ENCODE results near the gene VPS37C. TPM values are rescaled to one million over a fixed set of nuclear protein-coding genes. Genes with fewer than 3 reads are reported as not detected.

The VPS37C gene
- total RNA-seq, 1 experiment from 2014 or later, result 32.7 TPM

- DNase-seq (ENCODE audit: low spot score), result no peak
- no TSS peak for BruUV-seq (replicated peaks)
- intact Hi-C loops (cut with micrococcal nuclease; ENCODE audit: unreplicated experiment), result no loop called here
- Histone ChIP-seq H3K27ac (ENCODE audit: low read depth, low read length, poor library complexity, severe bottlenecking) (no peak overlapping the region), H3K9me3 (ENCODE audit: low read depth, low read length, poor library complexity, severe bottlenecking) (no peaks in the 10 kb centered on the region), H3K4me1 (ENCODE audit: insufficient read depth, low read length, poor library complexity, severe bottlenecking) (no peaks in the 10 kb centered on the region), H3K4me3 (ENCODE audit: low read depth, low read length, poor library complexity, severe bottlenecking) (no peak overlapping the region), H3K36me3 (ENCODE audit: insufficient read depth, low read length, poor library complexity, severe bottlenecking) (no peaks in the 10 kb centered on the region), H3K27me3 (replicated peaks; ENCODE audit: insufficient read depth, low read depth, low read length, poor library complexity) (peaks cover 13% of the 10 kb centered on the region)
- POLR2A ChIA-PET (ENCODE audit: low non-redundant PET), result no interaction called here
- CTCF ChIA-PET, result no interaction called here
- no peak for TF ChIP-seq EZH2 (IDR thresholded peaks at IDR 0.05; ENCODE audit: borderline replicate concordance, low read depth, low read length, poor library complexity, severe bottlenecking)
- TF ChIP-seq CTCF (conservative IDR thresholded peaks at IDR 0.05; ENCODE audit: low read depth, low read length), result no peak
Measured at GRCh38 chr11:61194169-61194671, 33.0 kb upstream of the VPS37C start.

DNA sequence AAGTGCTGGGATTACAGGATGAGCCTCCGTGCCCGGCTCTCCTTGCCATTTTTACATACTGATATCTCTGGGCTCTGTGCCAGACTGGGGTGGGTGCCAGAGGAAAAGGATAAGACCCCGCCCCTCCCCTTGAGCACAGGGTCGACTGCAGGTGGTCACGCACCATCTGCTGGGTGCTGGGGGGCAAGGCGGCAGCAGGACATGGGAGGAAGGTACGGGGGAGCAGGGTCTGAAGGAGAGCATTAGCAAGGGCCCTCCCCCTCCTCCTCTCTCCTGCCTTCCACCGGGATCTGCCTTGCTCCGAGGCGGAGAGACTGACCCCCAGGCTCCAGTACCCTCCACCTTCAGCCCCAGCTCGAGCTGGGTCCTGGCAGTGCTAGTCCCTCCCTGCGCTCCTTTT is 32.4 kb upstream of the VPS37C start:
- CTCF ChIA-PET, result no interaction called here
- no peaks in the 10 kb centered on the region for H3K36me3 ChIP-seq (ENCODE audit: insufficient read depth, low read length, poor library complexity, severe bottlenecking)
- no TSS peak for BruUV-seq (replicated peaks)
- DNase-seq (ENCODE audit: low spot score), result no peak
- POLR2A ChIA-PET (ENCODE audit: low non-redundant PET), result no interaction called here
- no peaks in the 10 kb centered on the region for H3K4me1 ChIP-seq (ENCODE audit: insufficient read depth, low read length, poor library complexity, severe bottlenecking)
- TF ChIP-seq CTCF (conservative IDR thresholded peaks at IDR 0.05; ENCODE audit: low read depth, low read length), result no peak
- no peak for TF ChIP-seq EZH2 (IDR thresholded peaks at IDR 0.05; ENCODE audit: borderline replicate concordance, low read depth, low read length, poor library complexity, severe bottlenecking)
- no peak overlapping the region for H3K4me3 ChIP-seq (ENCODE audit: low read depth, low read length, poor library complexity, severe bottlenecking)
- peaks cover 13% of the 10 kb centered on the region for H3K27me3 ChIP-seq (replicated peaks; ENCODE audit: insufficient read depth, low read depth, low read length, poor library complexity)
- H3K27ac ChIP-seq (ENCODE audit: low read depth, low read length, poor library complexity, severe bottlenecking), result no peak overlapping the region
- no peaks in the 10 kb centered on the region for H3K9me3 ChIP-seq (ENCODE audit: low read depth, low read length, poor library complexity, severe bottlenecking)
- intact Hi-C loops (cut with micrococcal nuclease; ENCODE audit: unreplicated experiment), result no loop called here

DNA sequence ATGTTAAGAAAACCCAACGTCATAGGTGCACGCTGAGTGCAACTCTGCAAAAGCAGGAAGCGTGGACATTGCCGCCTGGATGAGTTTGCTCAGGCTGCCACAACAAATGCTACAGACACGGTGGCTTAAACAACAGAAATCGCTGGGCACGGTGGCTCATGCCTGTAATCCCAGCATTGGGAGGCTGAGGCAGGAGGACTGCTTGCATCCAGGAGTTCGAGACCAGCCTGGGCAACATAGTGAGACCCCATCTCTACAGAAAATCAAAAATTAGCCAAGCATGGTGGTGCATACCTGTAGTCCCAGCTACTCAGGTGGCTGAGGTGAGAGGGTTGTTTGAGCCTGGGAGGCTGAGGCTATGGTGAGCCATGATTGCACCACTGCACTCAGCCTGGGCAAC is 28.7 kb upstream of the VPS37C start:
- ChIA-PET POLR2A (ENCODE audit: low non-redundant PET) (no interaction called here), CTCF (no interaction called here)
- Histone ChIP-seq H3K36me3 (ENCODE audit: insufficient read depth, low read length, poor library complexity, severe bottlenecking) (no peaks in the 10 kb centered on the region), H3K4me1 (ENCODE audit: insufficient read depth, low read length, poor library complexity, severe bottlenecking) (no peaks in the 10 kb centered on the region), H3K27me3 (replicated peaks; ENCODE audit: insufficient read depth, low read depth, low read length, poor library complexity) (peaks cover 10% of the 10 kb centered on the region), H3K27ac (ENCODE audit: low read depth, low read length, poor library complexity, severe bottlenecking) (no peak overlapping the region), H3K4me3 (ENCODE audit: low read depth, low read length, poor library complexity, severe bottlenecking) (no peak overlapping the region), H3K9me3 (ENCODE audit: low read depth, low read length, poor library complexity, severe bottlenecking) (no peaks in the 10 kb centered on the region)
- TF ChIP-seq EZH2 (IDR thresholded peaks at IDR 0.05; ENCODE audit: borderline replicate concordance, low read depth, low read length, poor library complexity, severe bottlenecking), result no peak
- TF ChIP-seq CTCF (conservative IDR thresholded peaks at IDR 0.05; ENCODE audit: low read depth, low read length), result no peak
- DNase-seq (ENCODE audit: low spot score), result no peak
- intact Hi-C loops (cut with micrococcal nuclease; ENCODE audit: unreplicated experiment), result loop anchor here (5.0 kb wide), 2 partner anchors 197 to 358 kb away; no protein-coding TSS in a partner anchor
- BruUV-seq (replicated peaks), result no TSS peak

Data from A673 (cell line).